Vagina (tissue), 2 donors: ENCODE data around the gene FXYD1.

Experiments used
- CTCF ChIP-seq, 3 experiments: fragments of 450-650 bp in 2 of 3; fragments of 200-600 bp in 1 of 3; sonication (generic) in 1 of 3; IDR thresholded peaks; one replicate each; pipeline ENCODE4 v1.5.1; 2017 to 2019; ENCODE audit warnings: antibody characterized with exemption in 3 of 3, mild to moderate bottlenecking in 2 of 3, moderate library complexity in 2 of 3
- POLR2A ChIP-seq, 2 donors: fragments of 450-650 bp; IDR thresholded peaks; one replicate each; pipeline ENCODE4 v1.6.1; 2017; ENCODE audit warnings: antibody characterized with exemption in 2 of 2, mild to moderate bottlenecking in 2 of 2, moderate library complexity in 2 of 2
- POLR2AphosphoS5 ChIP-seq, 2 donors: sonication (generic); formaldehyde crosslinking; IDR thresholded peaks; one replicate each; pipeline ENCODE4 v1.9.0; 2017; ENCODE audit warnings: antibody characterized with exemption in 2 of 2, mild to moderate bottlenecking in 2 of 2, low read depth in 1 of 2; ENCODE audit not compliant: insufficient read depth in 1 of 2

GRCh38 chr19:35140962-35141836 lies 2.6 kb downstream of the FXYD1 start:
- TF ChIP-seq POLR2AphosphoS5 (IDR thresholded peaks at IDR 0.05; ENCODE audit: insufficient read depth in 1 of 2, low read depth in 1 of 2) (peak in 1 of 2 donors; percentile 88), POLR2A (IDR thresholded peaks at IDR 0.05) (peak in 1 of 2 donors; percentile 91), CTCF (IDR thresholded peaks at IDR 0.05) (peak in 2 of 3 experiments; percentile 29 to 55)
